ENCODE results near the gene SMIM21. TPM values are rescaled to one million over a fixed set of nuclear protein-coding genes. Genes with fewer than 3 reads are reported as not detected.

Gene SMIM21
- total RNA-seq, 2 donors from 2014 or later, result not detected

DNA sequence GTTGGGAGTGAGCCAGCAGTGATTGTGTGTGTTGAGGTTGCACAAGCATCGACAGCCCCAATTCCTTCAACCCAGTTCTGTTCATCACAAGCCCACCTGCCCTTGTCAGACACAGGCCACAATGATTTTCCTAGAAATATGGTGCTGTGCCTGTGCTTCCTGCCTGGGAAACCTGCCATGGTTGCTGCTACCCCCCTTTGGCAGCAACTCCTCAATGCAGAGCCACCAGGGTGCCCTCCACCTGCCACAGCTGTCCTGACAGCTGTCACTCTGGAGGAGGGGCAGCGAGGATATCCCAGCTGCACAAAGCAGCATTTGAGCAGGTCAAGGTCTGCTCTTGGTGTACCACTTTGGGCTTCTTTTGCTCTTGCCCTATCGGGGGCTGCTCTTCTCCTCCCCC is 27.1 kb downstream of the SMIM21 start:
- ATAC-seq, result no peak
- no peak overlapping the region for H3K27ac Mint-ChIP-seq

DNA sequence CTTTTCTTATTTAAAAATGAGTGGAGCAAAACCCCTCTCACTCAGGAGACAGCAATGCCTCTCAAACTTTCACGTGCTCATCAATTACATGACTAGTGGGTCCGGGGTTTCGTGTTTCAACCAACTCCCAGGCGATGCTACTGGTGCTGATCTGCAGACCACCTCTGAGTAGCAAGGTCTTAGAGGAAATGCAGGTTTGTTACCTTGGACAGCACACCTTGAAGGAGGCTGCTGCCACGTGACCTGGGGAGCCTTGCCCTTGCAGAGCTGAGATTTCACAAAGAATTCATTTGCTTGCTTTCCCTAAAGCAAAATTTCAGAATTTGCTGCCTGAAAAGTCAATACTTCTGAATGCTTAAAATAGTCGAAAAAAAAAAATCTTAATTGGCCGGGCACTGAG is 32.4 kb downstream of the SMIM21 start:
- no peaks in the 10 kb centered on the region for H3K36me3 Mint-ChIP-seq
- H3K27ac Mint-ChIP-seq, result no peak overlapping the region
- DNase-seq (ENCODE audit: low spot score in 2 of 2) (no peak), ATAC-seq (no peak)
- H3K9me3 Mint-ChIP-seq, result no peaks in the 10 kb centered on the region

More for the DNA sequence above, 27.1 kb downstream of the SMIM21 start:
- Mint-ChIP-seq H3K9me3 (no peaks in the 10 kb centered on the region), H3K36me3 (no peaks in the 10 kb centered on the region)
- DNase-seq (ENCODE audit: low spot score in 2 of 2), result no peak

DNA sequence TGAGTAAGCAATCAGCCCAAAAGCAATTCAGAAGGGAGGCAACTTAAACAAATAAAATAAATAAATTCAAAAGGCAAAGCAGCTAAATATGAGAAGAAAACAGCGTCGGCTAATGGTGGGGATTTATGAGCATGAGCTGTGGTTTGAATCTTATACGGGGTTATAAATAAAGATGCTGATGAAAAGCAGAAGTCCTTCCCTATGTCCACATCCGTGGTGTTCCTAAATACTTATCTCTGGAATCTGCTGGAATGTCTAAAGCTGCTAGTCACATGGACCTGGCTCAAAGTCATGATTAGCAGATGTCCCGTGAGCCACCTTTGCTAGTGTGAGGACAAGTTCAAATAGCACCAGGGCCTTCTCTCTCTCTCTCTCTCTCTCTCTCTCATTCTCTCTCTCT is 33.8 kb downstream of the SMIM21 start:
- DNase-seq (ENCODE audit: low spot score in 2 of 2), result no peak
- Mint-ChIP-seq H3K9me3 (no peaks in the 10 kb centered on the region), H3K36me3 (no peaks in the 10 kb centered on the region), H3K27ac (no peak overlapping the region)
- no peak for ATAC-seq

DNA sequence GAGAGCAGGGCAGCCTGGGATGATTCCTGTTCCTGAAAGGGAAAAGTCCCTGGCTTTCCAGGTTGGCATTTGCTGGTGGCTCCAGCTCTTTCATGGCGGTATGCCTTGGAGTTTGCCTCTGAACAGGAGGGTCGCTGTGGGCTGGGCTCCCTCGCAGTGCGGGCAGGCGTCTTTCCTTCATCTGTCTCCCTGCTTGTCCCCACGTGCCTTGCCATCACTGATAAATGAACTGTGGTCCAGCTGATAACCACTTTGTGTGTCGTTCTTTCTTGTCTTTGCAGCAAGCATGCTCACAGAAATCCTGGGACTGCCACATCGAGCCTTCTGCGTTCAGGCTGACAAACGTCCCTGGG is 35.3 kb downstream of the SMIM21 start:
- ATAC-seq, result no peak
- Mint-ChIP-seq H3K36me3 (no peaks in the 10 kb centered on the region), H3K27ac (peak overlapping the region in 1 of 2 donors; percentile 81), H3K9me3 (no peaks in the 10 kb centered on the region)
- no peak for DNase-seq (ENCODE audit: low spot score in 2 of 2)

DNA sequence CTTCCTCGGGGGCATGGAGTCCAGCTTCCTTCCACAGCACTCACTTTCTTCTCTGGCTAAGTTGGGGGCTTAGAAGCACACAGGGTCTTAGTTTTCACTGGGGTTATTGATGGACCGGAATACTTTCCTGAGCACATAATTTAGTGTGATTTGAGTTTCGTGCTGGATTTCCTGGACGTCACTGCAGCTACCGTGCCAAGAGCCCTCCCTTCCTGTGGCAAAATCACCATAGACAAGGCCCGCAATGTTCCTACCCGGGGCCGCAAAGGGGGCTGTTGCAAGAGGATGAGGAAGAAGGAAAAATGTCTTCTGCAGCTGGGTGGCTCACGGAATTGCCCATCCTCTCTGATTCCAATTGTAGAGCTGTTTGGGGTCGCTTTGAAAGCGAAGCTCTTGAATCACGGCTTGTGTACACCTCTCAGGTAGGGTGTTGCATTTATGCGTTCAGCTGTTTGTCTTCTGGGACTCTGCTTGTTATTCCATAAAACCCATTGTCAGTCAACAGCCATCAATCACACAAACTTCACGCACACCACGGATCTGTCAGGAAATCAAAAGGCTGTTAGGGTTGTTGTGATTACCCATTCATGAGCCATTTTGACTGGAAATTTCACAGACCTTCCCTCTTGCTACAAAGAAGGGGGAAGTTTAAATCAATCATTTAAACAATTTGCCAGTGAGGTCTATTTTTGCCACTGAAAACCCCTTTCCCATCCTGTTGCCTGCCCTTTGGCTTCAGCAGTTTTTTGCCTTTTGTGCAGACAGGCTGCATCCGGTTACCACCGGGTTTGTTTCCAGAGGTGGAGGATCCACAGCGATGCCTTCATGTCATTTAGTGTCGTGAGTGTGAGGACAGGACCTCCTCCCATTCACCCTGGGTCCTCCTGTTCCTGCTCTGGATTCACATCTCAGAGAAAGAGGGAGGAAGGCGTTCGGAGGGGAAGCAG is 36.0 kb downstream of the SMIM21 start:
- ATAC-seq (no peak), DNase-seq (ENCODE audit: low spot score in 2 of 2) (no peak)
- Mint-ChIP-seq H3K9me3 (no peaks in the 10 kb centered on the region), H3K27ac (no peak overlapping the region), H3K36me3 (no peaks in the 10 kb centered on the region)

DNA sequence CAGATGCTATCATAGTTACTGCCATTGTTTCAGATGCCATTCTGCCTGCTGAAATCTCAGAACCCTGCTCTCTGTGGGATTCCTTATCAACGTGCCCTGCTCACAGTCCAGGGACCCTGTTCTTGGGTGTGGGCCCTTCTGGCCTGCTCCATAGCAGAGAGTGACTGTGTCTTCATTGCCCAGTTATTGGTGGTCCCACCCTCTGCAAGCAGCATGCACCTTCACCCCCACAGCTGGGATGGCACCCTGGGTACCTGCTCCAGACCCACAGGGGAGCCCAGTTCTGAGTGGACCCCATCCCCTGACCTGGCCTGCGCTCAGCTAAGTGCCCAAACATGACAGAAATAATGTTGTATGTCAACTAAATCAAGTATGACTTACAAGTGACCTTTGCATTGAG is 36.6 kb downstream of the SMIM21 start:
- no peaks in the 10 kb centered on the region for H3K36me3 Mint-ChIP-seq
- ATAC-seq (no peak), DNase-seq (ENCODE audit: low spot score in 2 of 2) (no peak)
- H3K9me3 Mint-ChIP-seq, result no peaks in the 10 kb centered on the region
- no peak overlapping the region for H3K27ac Mint-ChIP-seq

DNA sequence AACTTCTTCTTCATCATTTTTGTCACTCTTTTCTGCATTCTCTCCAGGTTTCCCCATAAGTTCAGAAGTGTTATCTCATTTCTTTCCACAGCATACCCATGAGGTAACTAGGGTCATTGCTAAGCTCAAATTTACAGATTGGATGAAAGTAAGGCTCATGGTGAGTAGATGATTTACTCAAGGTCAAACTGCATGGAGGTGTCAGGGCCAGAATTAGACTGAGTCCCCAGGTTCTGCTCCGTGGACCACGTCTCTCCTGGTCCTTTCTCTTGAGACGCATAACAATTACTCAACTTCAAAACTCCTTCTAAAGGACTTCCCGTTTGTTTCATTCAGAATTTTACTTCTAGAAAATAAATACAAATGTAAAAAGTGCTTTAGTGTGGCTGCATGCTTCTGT is 43.4 kb downstream of the SMIM21 start:
- Mint-ChIP-seq H3K27ac (no peak overlapping the region), H3K9me3 (no peaks in the 10 kb centered on the region), H3K36me3 (no peaks in the 10 kb centered on the region)
- DNase-seq (ENCODE audit: low spot score in 2 of 2) (no peak), ATAC-seq (no peak)

DNA sequence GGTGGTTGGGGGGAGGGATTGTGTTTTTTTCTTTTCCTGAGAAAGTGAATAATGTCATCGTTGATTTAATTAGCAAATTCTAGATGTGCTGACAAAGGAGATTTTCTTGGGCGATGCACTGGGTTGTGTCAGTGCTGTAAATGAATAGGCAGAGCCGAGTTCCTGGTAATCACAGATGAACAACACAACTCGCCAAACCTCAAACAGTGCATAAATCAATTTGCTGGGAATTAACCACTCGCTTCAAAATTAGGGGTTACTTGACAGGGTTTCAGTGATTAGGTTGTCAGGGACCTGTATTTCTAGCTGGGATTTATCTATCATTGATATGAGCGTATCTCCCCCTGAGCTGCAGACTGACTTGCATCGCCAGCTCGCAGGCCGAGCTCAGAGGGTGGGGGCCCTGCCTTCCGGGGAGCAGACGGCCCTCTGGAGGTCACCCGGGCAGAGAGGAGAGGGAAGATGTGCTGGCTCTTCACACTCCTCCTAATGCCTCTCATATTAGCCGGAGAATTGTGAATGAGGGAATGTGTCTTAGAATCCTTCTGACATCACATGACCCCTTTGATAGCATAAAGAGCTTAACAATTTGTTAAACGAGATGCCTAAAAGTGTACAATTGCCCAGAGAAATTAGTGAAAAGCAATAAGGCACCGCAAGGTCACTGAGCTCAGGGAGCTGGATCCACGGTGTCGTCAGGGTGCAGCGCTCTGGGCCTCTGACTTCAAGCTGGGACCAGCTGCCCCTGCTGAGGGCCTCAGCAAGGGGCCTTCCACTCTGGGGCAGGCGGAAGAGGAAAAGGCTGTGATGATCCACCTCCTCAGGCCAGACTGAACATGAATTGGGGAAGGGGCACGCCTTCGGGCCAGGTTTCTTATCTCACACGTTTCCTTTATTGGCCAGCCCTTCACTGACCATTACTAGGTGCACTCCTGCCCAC is 48.9 kb downstream of the SMIM21 start:
- Mint-ChIP-seq H3K9me3 (no peaks in the 10 kb centered on the region), H3K36me3 (no peaks in the 10 kb centered on the region), H3K27ac (no peak overlapping the region)
- ATAC-seq (no peak), DNase-seq (ENCODE audit: low spot score in 2 of 2) (no peak)

DNA sequence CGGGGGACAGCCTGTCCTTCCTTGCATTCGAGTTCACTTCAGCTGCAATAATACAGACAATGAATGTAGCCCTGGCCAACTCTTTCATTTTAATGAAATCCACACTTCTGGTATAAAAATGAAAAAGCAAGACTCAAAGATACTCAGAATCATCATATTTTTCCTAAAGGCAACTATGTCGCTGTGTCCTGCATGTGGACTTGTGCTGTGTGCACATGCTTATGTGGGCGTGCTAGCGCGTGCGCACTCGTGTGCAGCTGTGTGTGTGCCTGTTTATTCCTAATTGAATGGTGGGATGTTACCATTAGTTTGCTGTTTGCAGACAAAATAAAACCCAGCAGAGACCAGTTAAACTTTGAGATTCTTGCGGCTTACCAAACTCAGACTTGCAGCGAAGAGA is 49.6 kb downstream of the SMIM21 start:
- DNase-seq (ENCODE audit: low spot score in 2 of 2), result no peak

DNA sequence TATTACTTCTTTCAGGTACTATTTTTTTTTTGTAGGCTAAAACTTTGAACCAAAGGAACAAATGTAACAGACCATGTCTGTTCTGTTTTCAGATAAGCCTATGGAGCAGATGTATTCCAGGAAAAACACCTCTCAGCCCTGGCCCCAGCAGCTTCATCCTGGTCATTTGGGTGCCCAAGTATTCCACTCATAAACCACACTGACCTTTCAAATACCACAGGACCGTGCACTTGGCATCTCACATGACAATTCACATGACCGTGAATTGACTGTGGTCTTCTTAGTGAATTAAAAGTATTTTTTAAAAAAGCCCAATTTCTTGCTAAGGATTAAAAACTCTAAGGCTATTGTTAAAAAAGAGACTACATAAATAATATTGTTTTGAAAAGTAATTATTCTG is 50.2 kb downstream of the SMIM21 start:
- Mint-ChIP-seq H3K36me3 (no peaks in the 10 kb centered on the region), H3K9me3 (no peaks in the 10 kb centered on the region), H3K27ac (no peak overlapping the region)
- DNase-seq (ENCODE audit: low spot score in 2 of 2) (no peak), ATAC-seq (no peak)

More for the DNA sequence above, 49.6 kb downstream of the SMIM21 start:
- Mint-ChIP-seq H3K9me3 (no peaks in the 10 kb centered on the region), H3K36me3 (no peaks in the 10 kb centered on the region), H3K27ac (no peak overlapping the region)
- ATAC-seq, result no peak

DNA sequence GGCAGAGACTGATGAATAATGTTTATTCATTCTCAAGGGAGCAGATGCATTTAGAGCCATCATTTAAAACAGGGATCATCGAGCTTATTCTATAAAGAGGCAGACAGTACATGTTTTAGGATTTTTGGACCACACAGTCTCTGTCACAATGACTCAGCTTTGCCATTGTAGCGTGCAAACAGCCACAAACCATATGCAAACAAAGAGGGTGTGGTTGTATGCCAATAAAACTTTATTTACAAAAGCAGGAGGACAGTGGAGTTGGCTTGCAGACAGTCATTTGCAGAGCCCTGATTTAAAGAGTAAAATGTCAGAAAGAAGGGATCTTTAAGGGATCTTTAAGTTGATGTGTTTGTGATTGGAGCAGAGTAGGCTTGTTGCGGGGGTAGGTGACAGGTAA is 51.5 kb downstream of the SMIM21 start:
- Mint-ChIP-seq H3K9me3 (no peaks in the 10 kb centered on the region), H3K36me3 (no peaks in the 10 kb centered on the region), H3K27ac (no peak overlapping the region)
- ATAC-seq (no peak), DNase-seq (ENCODE audit: low spot score in 2 of 2) (no peak)

DNA sequence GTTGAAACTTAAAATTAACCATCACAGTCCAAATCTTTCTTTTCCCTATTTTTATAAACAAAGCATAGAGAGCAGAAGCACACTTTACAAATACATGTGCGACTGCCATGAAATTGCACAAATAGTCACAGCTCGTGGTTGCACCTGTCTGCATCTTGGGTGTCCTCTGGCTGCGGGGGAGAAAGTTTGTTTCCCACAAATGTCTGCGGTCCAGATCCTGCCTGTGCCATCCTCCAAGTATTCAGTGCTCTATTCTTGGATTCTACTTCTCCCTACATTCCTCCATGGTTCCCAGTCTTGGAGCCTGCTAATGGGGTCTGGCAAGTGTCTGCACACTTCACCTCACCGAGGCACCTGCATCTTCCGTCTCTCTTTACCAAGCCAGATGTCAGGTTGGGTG is 52.2 kb downstream of the SMIM21 start:
- H3K27ac Mint-ChIP-seq, result no peak overlapping the region
- no peaks in the 10 kb centered on the region for H3K36me3 Mint-ChIP-seq
- ATAC-seq, result no peak
- no peak for DNase-seq (ENCODE audit: low spot score in 2 of 2)
- no peaks in the 10 kb centered on the region for H3K9me3 Mint-ChIP-seq

DNA sequence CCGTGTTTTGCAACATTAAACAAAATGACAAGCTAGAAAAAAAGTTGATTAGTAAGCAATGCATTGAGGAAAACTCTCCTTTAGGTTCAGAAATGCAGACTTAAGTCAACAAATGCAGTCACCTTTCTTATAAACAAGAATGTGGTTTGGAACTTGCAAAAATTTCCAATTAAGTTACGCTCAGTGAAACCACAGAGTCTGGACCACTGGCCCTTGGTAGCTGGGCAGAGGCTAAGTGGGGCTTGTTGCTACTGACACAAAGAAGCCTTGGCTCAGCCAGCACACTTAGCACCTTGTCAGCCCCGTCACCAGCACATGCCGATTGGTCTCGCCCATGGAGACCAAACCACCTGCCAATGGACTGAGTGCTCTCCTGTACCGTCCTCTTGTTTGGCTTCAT is 53.0 kb downstream of the SMIM21 start:
- DNase-seq (ENCODE audit: low spot score in 2 of 2) (no peak), ATAC-seq (no peak)
- H3K27ac Mint-ChIP-seq, result no peak overlapping the region
- H3K9me3 Mint-ChIP-seq, result no peaks in the 10 kb centered on the region
- H3K36me3 Mint-ChIP-seq, result no peaks in the 10 kb centered on the region

DNA sequence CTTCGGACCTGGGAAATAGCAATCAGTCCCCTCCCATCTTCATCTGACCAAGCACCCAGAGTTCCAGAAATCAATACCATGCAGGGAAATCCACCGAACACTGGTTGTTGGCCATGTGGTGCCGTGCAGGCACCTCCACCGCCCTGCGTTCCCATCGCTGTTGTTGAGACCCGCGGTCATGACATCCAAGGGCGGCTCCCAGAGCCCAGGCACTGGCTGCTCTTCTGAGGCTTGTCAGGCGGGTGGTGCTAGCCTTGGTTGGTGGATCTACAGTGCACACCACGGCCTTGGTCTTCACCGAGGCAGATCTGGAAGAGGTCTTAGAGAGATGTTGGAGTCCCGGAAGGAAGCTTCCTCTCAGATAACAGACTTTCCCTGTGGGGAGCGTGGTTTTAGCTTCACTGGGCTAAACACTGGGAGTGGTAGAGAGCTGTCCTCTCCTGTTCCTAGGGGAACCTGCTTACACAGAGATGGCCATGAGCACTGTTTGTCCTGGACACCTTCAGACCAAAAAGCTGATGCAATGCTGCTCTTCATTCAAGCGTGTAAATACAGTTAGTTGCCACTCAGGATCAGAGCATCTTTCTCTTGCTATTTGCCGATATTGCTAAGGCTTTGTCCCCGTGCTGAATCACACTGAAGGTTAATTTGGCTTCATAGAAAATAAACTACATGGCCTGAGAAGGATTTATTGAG is 58.3 kb downstream of the SMIM21 start:
- Mint-ChIP-seq H3K27ac (no peak overlapping the region), H3K9me3 (no peaks in the 10 kb centered on the region), H3K36me3 (no peaks in the 10 kb centered on the region)
- ATAC-seq, result no peak
- no peak for DNase-seq (ENCODE audit: low spot score in 2 of 2)

DNA sequence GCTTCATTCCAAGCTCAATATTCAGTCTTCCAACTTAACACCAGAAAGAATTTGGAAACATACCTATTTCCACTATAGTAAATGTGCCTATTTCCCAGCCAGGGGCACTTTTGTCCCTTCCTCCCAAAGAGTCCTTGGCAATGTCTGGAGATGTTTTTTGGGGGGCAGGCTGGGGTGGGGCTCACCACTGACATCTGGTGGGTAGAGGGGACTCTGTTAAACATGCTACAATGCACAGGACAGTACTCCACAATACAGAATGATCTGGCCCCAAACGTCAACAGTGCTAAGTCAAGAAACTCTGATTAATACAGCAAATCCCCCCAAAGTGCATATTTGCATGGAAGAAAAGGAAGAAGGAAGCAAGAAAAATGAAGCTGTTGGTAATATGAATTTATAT is 61.7 kb downstream of the SMIM21 start:
- DNase-seq (ENCODE audit: low spot score in 2 of 2) (no peak), ATAC-seq (no peak)
- Mint-ChIP-seq H3K36me3 (no peaks in the 10 kb centered on the region), H3K9me3 (no peaks in the 10 kb centered on the region), H3K27ac (no peak overlapping the region)

DNA sequence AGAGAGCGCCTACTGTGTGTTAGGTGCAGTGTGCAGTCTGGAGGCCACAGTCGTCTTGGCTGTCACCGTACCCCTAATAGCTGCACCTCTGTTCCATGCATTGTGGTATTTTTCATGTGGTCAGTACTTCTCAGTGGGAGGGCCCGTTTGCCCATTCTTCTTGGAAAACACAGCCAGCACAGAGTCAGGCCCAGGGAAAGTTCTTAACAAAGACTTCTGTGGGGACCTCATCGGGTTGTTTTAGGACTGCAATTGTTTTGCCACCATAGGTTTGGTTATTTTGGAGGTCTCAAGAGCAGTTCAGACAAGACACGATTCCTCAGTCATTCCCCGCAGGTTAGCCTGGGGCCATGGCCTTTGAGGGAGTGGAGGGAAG is 62.3 kb downstream of the SMIM21 start:
- H3K36me3 Mint-ChIP-seq, result no peaks in the 10 kb centered on the region
- no peaks in the 10 kb centered on the region for H3K9me3 Mint-ChIP-seq
- ATAC-seq, result no peak
- no peak overlapping the region for H3K27ac Mint-ChIP-seq
- no peak for DNase-seq (ENCODE audit: low spot score in 2 of 2)
